OCI-LY3 (cell line): ENCODE measurements around the gene TRMT112.

Experiments used
- EZH2phosphoT487 ChIP-seq: fragments of 200-600 bp; shearing (Covaris generic); IDR thresholded peaks from 2 replicates; pipeline ENCODE4 v1.6.1; 2018; ENCODE audit warnings: antibody characterized with exemption, mixed run types, low read depth
- TF ChIP-seq, protein P1 (sequence below): fragments of 200-600, 300-600 bp; sonication (generic); IDR thresholded peaks from 2 replicates; pipeline ENCODE4 v1.5.1; 2014; ENCODE audit warnings: antibody characterized with exemption, low read length, low read depth

GRCh38 chr11:64294774-64295173, 22.6 kb downstream of the TRMT112 start:
- TF ChIP-seq, protein P1, sequence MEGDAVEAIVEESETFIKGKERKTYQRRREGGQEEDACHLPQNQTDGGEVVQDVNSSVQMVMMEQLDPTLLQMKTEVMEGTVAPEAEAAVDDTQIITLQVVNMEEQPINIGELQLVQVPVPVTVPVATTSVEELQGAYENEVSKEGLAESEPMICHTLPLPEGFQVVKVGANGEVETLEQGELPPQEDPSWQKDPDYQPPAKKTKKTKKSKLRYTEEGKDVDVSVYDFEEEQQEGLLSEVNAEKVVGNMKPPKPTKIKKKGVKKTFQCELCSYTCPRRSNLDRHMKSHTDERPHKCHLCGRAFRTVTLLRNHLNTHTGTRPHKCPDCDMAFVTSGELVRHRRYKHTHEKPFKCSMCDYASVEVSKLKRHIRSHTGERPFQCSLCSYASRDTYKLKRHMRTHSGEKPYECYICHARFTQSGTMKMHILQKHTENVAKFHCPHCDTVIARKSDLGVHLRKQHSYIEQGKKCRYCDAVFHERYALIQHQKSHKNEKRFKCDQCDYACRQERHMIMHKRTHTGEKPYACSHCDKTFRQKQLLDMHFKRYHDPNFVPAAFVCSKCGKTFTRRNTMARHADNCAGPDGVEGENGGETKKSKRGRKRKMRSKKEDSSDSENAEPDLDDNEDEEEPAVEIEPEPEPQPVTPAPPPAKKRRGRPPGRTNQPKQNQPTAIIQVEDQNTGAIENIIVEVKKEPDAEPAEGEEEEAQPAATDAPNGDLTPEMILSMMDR = no peak
- TF ChIP-seq EZH2phosphoT487 = no peak
